MM.1S (cell line): ENCODE results near the gene ALDH9A1.

Experiments
- EZH2 ChIP-seq: fragments of 300-600 bp; sonication (generic); optimal IDR thresholded peaks from 2 replicates; pipeline ENCODE3; 2017; ENCODE audit warnings: low read depth, mild to moderate bottlenecking, antibody characterized with exemption, low read length, mixed read lengths
- TF ChIP-seq, protein P1 (sequence below): fragments of 300-600 bp; sonication (generic); IDR thresholded peaks from 2 replicates; pipeline ENCODE4 v1.5.1; 2016; ENCODE audit warnings: antibody characterized with exemption, low read length, mixed read lengths

DNA sequence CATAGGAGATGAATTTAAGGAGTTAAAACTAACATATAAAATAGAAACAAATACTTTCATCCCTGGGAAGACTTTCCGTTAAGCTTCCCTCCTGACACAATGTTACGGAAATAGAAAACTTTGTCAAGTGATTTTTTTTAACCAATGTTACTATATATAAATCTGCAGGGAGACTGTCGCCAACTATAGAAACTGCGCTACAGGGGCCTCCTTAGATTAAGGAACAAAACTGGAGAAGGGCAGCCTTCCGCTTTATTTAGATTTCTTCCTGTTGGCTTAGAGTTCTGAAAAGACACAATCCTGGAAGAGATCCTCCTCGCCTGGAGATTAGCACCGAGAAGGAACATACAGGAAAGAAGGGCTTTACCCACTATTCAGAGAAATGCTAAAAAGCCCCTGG, 65.9 kb downstream of the ALDH9A1 start:
- TF ChIP-seq, protein P1, sequence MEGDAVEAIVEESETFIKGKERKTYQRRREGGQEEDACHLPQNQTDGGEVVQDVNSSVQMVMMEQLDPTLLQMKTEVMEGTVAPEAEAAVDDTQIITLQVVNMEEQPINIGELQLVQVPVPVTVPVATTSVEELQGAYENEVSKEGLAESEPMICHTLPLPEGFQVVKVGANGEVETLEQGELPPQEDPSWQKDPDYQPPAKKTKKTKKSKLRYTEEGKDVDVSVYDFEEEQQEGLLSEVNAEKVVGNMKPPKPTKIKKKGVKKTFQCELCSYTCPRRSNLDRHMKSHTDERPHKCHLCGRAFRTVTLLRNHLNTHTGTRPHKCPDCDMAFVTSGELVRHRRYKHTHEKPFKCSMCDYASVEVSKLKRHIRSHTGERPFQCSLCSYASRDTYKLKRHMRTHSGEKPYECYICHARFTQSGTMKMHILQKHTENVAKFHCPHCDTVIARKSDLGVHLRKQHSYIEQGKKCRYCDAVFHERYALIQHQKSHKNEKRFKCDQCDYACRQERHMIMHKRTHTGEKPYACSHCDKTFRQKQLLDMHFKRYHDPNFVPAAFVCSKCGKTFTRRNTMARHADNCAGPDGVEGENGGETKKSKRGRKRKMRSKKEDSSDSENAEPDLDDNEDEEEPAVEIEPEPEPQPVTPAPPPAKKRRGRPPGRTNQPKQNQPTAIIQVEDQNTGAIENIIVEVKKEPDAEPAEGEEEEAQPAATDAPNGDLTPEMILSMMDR: no peak
- TF ChIP-seq EZH2: no peak
